ENCODE measurements around the gene CCDC91.

The CCDC91 gene

DNA sequence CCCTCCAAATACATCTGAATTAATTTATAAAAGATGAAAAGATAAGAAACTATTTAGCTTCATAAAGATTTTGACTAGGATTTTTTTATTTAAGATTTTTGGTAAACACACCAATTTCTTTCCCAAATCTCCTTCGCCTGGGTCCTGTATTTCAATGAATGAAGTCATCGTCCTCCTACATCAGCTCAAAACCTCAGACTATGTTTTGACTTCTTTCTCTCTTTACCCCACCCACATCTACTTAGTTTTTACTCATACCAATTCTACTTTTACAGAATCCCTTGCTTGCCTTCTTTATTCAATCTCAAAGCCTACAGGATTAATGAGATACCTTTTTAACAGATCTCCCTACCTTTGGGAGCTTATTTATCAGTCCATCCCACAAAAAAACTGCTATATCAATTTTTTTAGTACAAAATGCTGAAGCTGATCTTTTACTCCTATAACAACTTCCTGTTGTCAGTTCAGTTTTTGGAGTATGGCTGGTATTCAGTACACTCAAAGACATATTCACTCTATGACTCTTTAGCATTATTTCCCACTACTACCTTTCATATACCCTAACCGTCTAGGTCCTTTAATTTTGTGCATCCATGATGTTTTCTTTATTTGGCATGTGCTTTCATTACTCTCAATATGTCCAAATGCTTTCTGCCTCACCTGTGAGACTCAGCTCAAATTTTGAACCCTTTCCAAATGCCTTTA, 18.7 kb upstream of the CCDC91 start:
- DNase-seq (ENCODE audit: extremely low read depth, low read depth), result no peak
- TF ChIP-seq, protein P1, sequence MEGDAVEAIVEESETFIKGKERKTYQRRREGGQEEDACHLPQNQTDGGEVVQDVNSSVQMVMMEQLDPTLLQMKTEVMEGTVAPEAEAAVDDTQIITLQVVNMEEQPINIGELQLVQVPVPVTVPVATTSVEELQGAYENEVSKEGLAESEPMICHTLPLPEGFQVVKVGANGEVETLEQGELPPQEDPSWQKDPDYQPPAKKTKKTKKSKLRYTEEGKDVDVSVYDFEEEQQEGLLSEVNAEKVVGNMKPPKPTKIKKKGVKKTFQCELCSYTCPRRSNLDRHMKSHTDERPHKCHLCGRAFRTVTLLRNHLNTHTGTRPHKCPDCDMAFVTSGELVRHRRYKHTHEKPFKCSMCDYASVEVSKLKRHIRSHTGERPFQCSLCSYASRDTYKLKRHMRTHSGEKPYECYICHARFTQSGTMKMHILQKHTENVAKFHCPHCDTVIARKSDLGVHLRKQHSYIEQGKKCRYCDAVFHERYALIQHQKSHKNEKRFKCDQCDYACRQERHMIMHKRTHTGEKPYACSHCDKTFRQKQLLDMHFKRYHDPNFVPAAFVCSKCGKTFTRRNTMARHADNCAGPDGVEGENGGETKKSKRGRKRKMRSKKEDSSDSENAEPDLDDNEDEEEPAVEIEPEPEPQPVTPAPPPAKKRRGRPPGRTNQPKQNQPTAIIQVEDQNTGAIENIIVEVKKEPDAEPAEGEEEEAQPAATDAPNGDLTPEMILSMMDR (IDR thresholded peaks at IDR 0.05; ENCODE audit: low read depth, low read length, missing control alignments), result no peak
- H3K4me3 ChIP-seq (replicated peaks; ENCODE audit: low read depth, low read length), result no peak overlapping the region

DNA sequence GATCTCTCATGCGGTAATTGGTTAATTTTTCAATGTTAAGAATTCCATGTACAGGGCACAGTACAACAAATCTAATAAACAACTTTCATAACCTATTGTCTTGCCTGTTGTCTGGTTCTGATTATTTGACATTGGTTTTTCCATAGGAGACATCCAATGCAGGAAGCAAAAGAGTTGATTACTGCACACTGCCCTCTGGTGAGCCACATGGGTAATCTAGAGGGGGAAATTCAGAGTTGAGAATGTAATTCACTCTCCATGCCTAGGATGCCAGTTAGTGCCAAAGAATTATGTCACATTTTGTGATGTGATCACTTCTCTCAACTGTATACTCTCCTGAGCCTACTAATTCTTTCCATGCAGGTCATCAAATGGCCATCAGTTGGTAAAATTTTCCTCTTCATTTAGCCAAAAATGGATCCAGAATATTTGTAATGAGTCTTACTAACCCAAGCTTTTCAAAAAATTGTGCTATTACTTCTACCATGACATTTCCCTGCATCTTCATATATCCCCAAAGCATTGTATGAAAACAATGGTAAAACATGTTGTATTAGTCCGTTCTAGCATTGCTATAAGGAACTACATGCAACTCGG, 17.7 kb upstream of the CCDC91 start:
- H3K4me3 ChIP-seq (replicated peaks; ENCODE audit: low read depth, low read length), result no peak overlapping the region
- peak; percentile 42 for DNase-seq (ENCODE audit: extremely low read depth, low read depth)
- TF ChIP-seq, protein P1 (IDR thresholded peaks at IDR 0.05; ENCODE audit: low read depth, low read length, missing control alignments), result peak; percentile 66

DNA sequence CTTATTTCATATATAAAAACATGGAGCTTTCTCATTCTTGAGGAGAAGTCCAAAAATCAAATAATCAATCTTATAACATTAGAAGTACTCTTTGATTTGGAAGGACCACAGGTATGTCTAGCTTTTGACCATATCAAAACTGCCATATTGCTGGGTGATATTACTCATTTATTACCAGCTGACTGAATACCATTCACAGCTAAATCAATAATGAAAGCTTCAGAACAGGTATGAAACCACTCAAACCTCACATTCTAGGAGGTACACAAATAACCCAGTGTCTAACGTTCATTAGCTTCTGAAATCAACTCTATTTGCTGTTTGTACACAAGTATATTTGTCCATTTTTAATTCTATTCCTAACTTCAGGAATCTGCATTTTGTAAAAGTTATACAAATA, 16.8 kb upstream of the CCDC91 start:
- TF ChIP-seq, protein P1 (IDR thresholded peaks at IDR 0.05; ENCODE audit: low read depth, low read length, missing control alignments), result no peak
- no peak overlapping the region for H3K4me3 ChIP-seq (replicated peaks; ENCODE audit: low read depth, low read length)
- DNase-seq (ENCODE audit: extremely low read depth, low read depth), result no peak

DNA sequence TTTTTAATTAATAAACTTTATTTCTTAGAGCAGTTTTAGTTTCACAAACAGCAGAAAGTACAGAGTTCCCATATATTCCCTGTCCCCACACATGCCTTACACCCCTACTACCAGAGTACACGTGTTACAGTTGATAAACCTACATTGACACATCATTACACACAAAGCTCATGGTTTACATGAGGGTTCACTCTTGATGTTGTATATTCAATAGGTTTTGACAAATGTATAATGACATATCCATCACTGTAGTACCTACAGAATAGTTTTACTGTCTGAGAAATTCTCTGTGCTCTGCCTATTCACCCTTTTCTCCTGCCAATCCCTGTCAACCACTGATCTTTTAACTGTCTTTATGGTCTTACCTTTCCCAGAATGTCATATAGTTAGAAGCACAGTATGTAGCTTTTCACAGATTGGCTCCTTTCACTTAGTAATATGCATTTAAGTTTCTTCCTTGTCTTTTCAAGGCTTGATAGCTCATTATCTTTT, 15.1 kb upstream of the CCDC91 start:
- no peak for DNase-seq (ENCODE audit: extremely low read depth, low read depth)
- TF ChIP-seq, protein P1 (IDR thresholded peaks at IDR 0.05; ENCODE audit: low read depth, low read length, missing control alignments), result no peak
- H3K4me3 ChIP-seq (replicated peaks; ENCODE audit: low read depth, low read length), result no peak overlapping the region

DNA sequence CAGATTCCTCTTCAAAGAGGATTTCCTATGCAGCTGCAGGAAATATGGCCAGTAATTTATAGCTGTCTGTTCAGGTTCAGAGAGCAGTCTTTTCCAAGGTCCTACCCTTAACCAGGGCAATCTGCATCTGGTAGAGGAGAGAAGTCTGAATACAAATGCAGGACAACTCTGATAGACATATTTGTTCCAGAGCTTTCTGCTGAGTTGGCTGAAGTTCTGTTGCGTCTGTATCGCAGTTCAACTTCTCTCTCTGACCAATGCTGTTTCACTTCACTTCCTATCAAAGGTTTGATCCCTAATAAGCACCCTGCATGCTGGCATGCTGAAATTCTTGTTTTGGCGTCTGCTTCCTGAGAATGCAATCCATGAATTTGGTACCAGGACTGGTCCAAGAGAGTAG, 14.0 kb upstream of the CCDC91 start:
- H3K4me3 ChIP-seq (replicated peaks; ENCODE audit: low read depth, low read length), result no peak overlapping the region
- TF ChIP-seq, protein P1 (IDR thresholded peaks at IDR 0.05; ENCODE audit: low read depth, low read length, missing control alignments), result no peak
- no peak for DNase-seq (ENCODE audit: extremely low read depth, low read depth)

DNA sequence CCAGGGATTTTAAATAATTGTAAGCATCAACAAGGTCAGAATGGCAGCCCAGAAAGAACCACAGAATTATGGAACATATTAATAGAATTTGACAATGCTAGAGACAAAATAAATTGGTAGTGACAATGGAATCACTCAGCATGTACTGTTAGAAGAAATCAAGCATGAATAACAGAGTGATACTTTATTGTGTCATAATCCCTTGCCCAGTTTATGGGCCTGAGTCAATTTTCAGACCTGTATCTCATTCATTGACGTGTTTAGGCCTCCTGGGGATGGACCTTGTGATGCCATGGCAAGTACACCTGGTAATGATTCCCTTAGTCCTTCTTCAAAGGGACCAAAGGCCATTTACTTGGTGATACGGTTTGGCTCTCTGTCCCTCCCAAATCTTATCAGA, 12.8 kb upstream of the CCDC91 start:
- no peak for DNase-seq (ENCODE audit: extremely low read depth, low read depth)
- no peak overlapping the region for H3K4me3 ChIP-seq (replicated peaks; ENCODE audit: low read depth, low read length)
- TF ChIP-seq, protein P1 (IDR thresholded peaks at IDR 0.05; ENCODE audit: low read depth, low read length, missing control alignments), result no peak
